ENCODE data around the gene VSTM1. TPM values are rescaled to one million over a fixed set of nuclear protein-coding genes. Genes with fewer than 3 reads are reported as not detected.

The VSTM1 gene
- total RNA-seq (2022) = not detected in 2 replicates
- not detected for Bru-seq, nascent RNA
- BruChase-seq, experiment 1, labeled RNA remaining after a 2-hour chase = not detected
- not detected for BruChase-seq, experiment 2, labeled RNA remaining after a 6-hour chase
- long read RNA-seq = 0 reads

GRCh38 chr19:54063350-54064116, at the start of gene VSTM1:
TSS of gene VSTM1 (minus strand) at chr19:54063897. CDS start at chr19:54063777, 120 bp downstream.
- Mint-ChIP-seq H3K9me3 (ENCODE audit: unreplicated experiment) (peaks cover 11% of the 10 kb centered on the region), H3K27me3 (ENCODE audit: insufficient read depth, unreplicated experiment) (peaks cover 6% of the 10 kb centered on the region), H3K36me3 (ENCODE audit: insufficient read depth, unreplicated experiment) (no peaks in the 10 kb centered on the region), H3K4me1 (ENCODE audit: low read depth, unreplicated experiment) (no peaks in the 10 kb centered on the region), H3K27ac (ENCODE audit: unreplicated experiment) (no peak within 1 kb of the TSS), H3K4me3 (ENCODE audit: unreplicated experiment) (no peak within 1 kb of the TSS)
- no peak within 1 kb of the TSS for H3K4me3 ChIP-seq (ENCODE audit: low read depth, low read length)
- ChIA-PET POLR2A (no interaction called here), CTCF (no interaction called here)
- H3K9me3 ChIP-seq = no peaks in the 10 kb centered on the region
- no TSS peak for BruUV-seq (replicated peaks)
- DNase-seq = no peak
- no peaks in the 10 kb centered on the region for H3K27me3 ChIP-seq (replicated peaks; ENCODE audit: control insufficient read depth, insufficient read depth, low read length)
- H3K36me3 ChIP-seq (ENCODE audit: control insufficient read depth, insufficient read depth, low read length) = no peaks in the 10 kb centered on the region
- TF ChIP-seq CTCF (IDR thresholded peaks at IDR 0.05; ENCODE audit: insufficient read depth in 1 of 2, low read depth in 1 of 2, low read length in 1 of 2, severe bottlenecking in 1 of 2, unreplicated experiment in 1 of 2) = no peak
- intact Hi-C loops (cut with micrococcal nuclease; ENCODE audit: unreplicated experiment) = no loop called here
- H3K4me1 ChIP-seq = no peaks in the 10 kb centered on the region

- Histone ChIP-seq H3K9me3 (no peaks in the 10 kb centered on the region), H3K27me3 (replicated peaks; ENCODE audit: control insufficient read depth, insufficient read depth, low read length) (no peaks in the 10 kb centered on the region), H3K36me3 (ENCODE audit: control insufficient read depth, insufficient read depth, low read length) (peaks cover 4% of the 10 kb centered on the region), H3K4me1 (0 out of 2 replicates have a peak, but pooled peaks cover 4% of the 10 kb centered on the region), H3K4me3 (ENCODE audit: low read depth, low read length) (no peak overlapping the region)
- DNase-seq = no peak
- TF ChIP-seq CTCF (IDR thresholded peaks at IDR 0.05; ENCODE audit: insufficient read depth in 1 of 2, low read depth in 1 of 2, low read length in 1 of 2, severe bottlenecking in 1 of 2, unreplicated experiment in 1 of 2) = no peak
- Mint-ChIP-seq H3K4me3 (ENCODE audit: unreplicated experiment) (no peak overlapping the region), H3K27ac (ENCODE audit: unreplicated experiment) (peak overlapping the region; percentile 29), H3K27me3 (ENCODE audit: insufficient read depth, unreplicated experiment) (no peaks in the 10 kb centered on the region), H3K9me3 (ENCODE audit: unreplicated experiment) (no peaks in the 10 kb centered on the region), H3K4me1 (ENCODE audit: low read depth, unreplicated experiment) (peaks cover 16% of the 10 kb centered on the region), H3K36me3 (ENCODE audit: insufficient read depth, unreplicated experiment) (peaks cover 82% of the 10 kb centered on the region)
- CTCF ChIA-PET = no interaction called here
- no TSS peak for BruUV-seq (replicated peaks)
- POLR2A ChIA-PET = no interaction called here
- intact Hi-C loops (cut with micrococcal nuclease; ENCODE audit: unreplicated experiment) = no loop called here
Observed at GRCh38 chr19:54109651-54110050, 46.0 kb upstream of the VSTM1 start.

GRCh38 chr19:54108496-54108895, 44.8 kb upstream of the VSTM1 start:
- ChIA-PET CTCF (no interaction called here), POLR2A (no interaction called here)
- H3K27ac Mint-ChIP-seq (ENCODE audit: unreplicated experiment) = no peak overlapping the region
- peaks cover 4% of the 10 kb centered on the region for H3K36me3 ChIP-seq (ENCODE audit: control insufficient read depth, insufficient read depth, low read length)
- no peak for DNase-seq
- no peaks in the 10 kb centered on the region for H3K9me3 ChIP-seq
- TF ChIP-seq CTCF (IDR thresholded peaks at IDR 0.05; ENCODE audit: insufficient read depth in 1 of 2, low read depth in 1 of 2, low read length in 1 of 2, severe bottlenecking in 1 of 2, unreplicated experiment in 1 of 2) = no peak
- peaks cover 71% of the 10 kb centered on the region for H3K36me3 Mint-ChIP-seq (ENCODE audit: insufficient read depth, unreplicated experiment)
- H3K27me3 ChIP-seq (replicated peaks; ENCODE audit: control insufficient read depth, insufficient read depth, low read length) = no peaks in the 10 kb centered on the region
- H3K4me3 ChIP-seq (ENCODE audit: low read depth, low read length) = no peak overlapping the region
- intact Hi-C loops (cut with micrococcal nuclease; ENCODE audit: unreplicated experiment) = no loop called here
- no peaks in the 10 kb centered on the region for H3K27me3 Mint-ChIP-seq (ENCODE audit: insufficient read depth, unreplicated experiment)
- peaks cover 13% of the 10 kb centered on the region for H3K4me1 Mint-ChIP-seq (ENCODE audit: low read depth, unreplicated experiment)
- BruUV-seq (replicated peaks) = no TSS peak
- no peaks in the 10 kb centered on the region for H3K9me3 Mint-ChIP-seq (ENCODE audit: unreplicated experiment)
- H3K4me1 ChIP-seq = no peaks in the 10 kb centered on the region
- H3K4me3 Mint-ChIP-seq (ENCODE audit: unreplicated experiment) = no peak overlapping the region

Measured in Caco-2 (cell line).